HepG2 (cell line): Measurements from ENCODE around the gene SLC22A23. TPM values are rescaled to one million over a fixed set of nuclear protein-coding genes. Genes with fewer than 3 reads are reported as not detected.

Experiments used
- ATF3 ChIP-seq: sonication (generic); formaldehyde crosslinking; IDR thresholded peaks from 2 replicates; pipeline ENCODE4 v1.4.0; 2020; ENCODE audit warnings: missing genetic modification reagents
- BCL6 ChIP-seq: IDR thresholded peaks from 2 replicates; pipeline ENCODE4 v1.6.1; 2016; ENCODE audit warnings: missing genetic modification reagents, missing compliant biosample characterization
- FOXA3 ChIP-seq: IDR thresholded peaks from 2 replicates; pipeline ENCODE4 v1.6.1; 2016; ENCODE audit warnings: missing genetic modification reagents, missing compliant biosample characterization
- ISX ChIP-seq: sonication (generic); formaldehyde crosslinking; conservative IDR thresholded peaks from 2 replicates; pipeline ENCODE4 v1.5.0; 2020; ENCODE audit warnings: missing genetic modification reagents
- MEIS2 ChIP-seq: sonication (generic); formaldehyde crosslinking; IDR thresholded peaks from 2 replicates; pipeline ENCODE4 v1.9.0; 2021; ENCODE audit warnings: mild to moderate bottlenecking, missing genetic modification reagents
- MXI1 ChIP-seq: IDR thresholded peaks from 3 replicates; pipeline ENCODE4 v1.6.1; 2012; ENCODE audit warnings: low read depth, low read length, inconsistent platforms, borderline replicate concordance
- NAIF1 ChIP-seq: sonication (generic); formaldehyde crosslinking; IDR thresholded peaks from 2 replicates; pipeline ENCODE4 v1.5.0; 2020; ENCODE audit warnings: mild to moderate bottlenecking, missing genetic modification reagents, borderline replicate concordance
- NFYB ChIP-seq: sonication (generic); formaldehyde crosslinking; IDR thresholded peaks from 2 replicates; pipeline ENCODE4 v1.4.0; 2020; ENCODE audit warnings: missing genetic modification reagents
- NONO ChIP-seq, 2 experiments: fragments of 450-650 bp in 1 of 2; sonication (generic) in 1 of 2; formaldehyde crosslinking in 1 of 2; IDR thresholded peaks in 1 of 2; conservative IDR thresholded peaks in 1 of 2; 2 replicates each; pipeline versions ENCODE4 v1.6.1 to v1.8.0; 2017 to 2022; ENCODE audit warnings: mild to moderate bottlenecking in 1 of 2, missing genetic modification reagents in 1 of 2, moderate library complexity in 1 of 2
- NR2F6 ChIP-seq, 2 experiments: IDR thresholded peaks; 2 replicates each; pipeline ENCODE4 v1.6.1; 2016; ENCODE audit warnings: antibody characterized with exemption in 1 of 2, mild to moderate bottlenecking in 1 of 2
- PAXIP1 ChIP-seq: sonication (generic); formaldehyde crosslinking; conservative IDR thresholded peaks from 2 replicates; pipeline ENCODE4 v1.4.0; 2020; ENCODE audit warnings: mild to moderate bottlenecking, missing genetic modification reagents, moderate library complexity
- PPARG ChIP-seq: conservative IDR thresholded peaks from 2 replicates; pipeline ENCODE4 v1.6.1; 2016; ENCODE audit warnings: missing biosample characterization, missing genetic modification reagents
- RXRA ChIP-seq: sonication (generic); formaldehyde crosslinking; IDR thresholded peaks from 2 replicates; pipeline ENCODE4 v1.5.1; 2020; ENCODE audit warnings: missing genetic modification reagents
- TFAP4 ChIP-seq: sonication (generic); IDR thresholded peaks from 2 replicates; pipeline ENCODE4 v1.6.1; 2016; ENCODE audit warnings: low read depth, borderline replicate concordance
- TGIF2 ChIP-seq: IDR thresholded peaks from 2 replicates; pipeline ENCODE4 v1.6.1; 2016; ENCODE audit warnings: control low read depth, missing compliant biosample characterization
- ZFX ChIP-seq: sonication (generic); formaldehyde crosslinking; IDR thresholded peaks from 2 replicates; pipeline ENCODE4 v1.4.0; 2020; ENCODE audit warnings: mild to moderate bottlenecking, low read depth, missing genetic modification reagents, moderate library complexity
- ZFYVE20 ChIP-seq: sonication (generic); formaldehyde crosslinking; IDR thresholded peaks from 2 replicates; pipeline ENCODE4 v1.8.0; 2023; ENCODE audit warnings: low read depth, mild to moderate bottlenecking, moderate library complexity, missing genetic modification reagents, borderline replicate concordance
- ZNF256 ChIP-seq: sonication (generic); formaldehyde crosslinking; conservative IDR thresholded peaks from 2 replicates; pipeline ENCODE4 v1.4.0; 2020; ENCODE audit warnings: missing genetic modification reagents
- ZNF263 ChIP-seq: sonication (generic); formaldehyde crosslinking; IDR thresholded peaks from 2 replicates; pipeline ENCODE4 v1.4.0; 2020; ENCODE audit warnings: missing genetic modification reagents
- ZNF274 ChIP-seq: sonication (generic); formaldehyde crosslinking; IDR thresholded peaks from 2 replicates; pipeline ENCODE4 v1.5.1; 2020; ENCODE audit warnings: mild to moderate bottlenecking, missing genetic modification reagents
- ZNF30 ChIP-seq: sonication (generic); formaldehyde crosslinking; IDR thresholded peaks from 2 replicates; pipeline ENCODE4 v1.5.0; 2020; ENCODE audit warnings: mild to moderate bottlenecking, missing genetic modification reagents
- ZNF367 ChIP-seq: sonication (generic); formaldehyde crosslinking; IDR thresholded peaks from 2 replicates; pipeline ENCODE4 v1.4.0; 2020; ENCODE audit warnings: missing genetic modification reagents, borderline replicate concordance
- ZNF44 ChIP-seq: sonication (generic); formaldehyde crosslinking; IDR thresholded peaks from 2 replicates; pipeline ENCODE4 v1.5.1; 2020; ENCODE audit warnings: mild to moderate bottlenecking, missing genetic modification reagents
- ZNF530 ChIP-seq: sonication (generic); formaldehyde crosslinking; IDR thresholded peaks from 2 replicates; pipeline ENCODE4 v1.5.0; 2020; ENCODE audit warnings: low read depth, mild to moderate bottlenecking, missing genetic modification reagents
- ZNF569 ChIP-seq: sonication (generic); formaldehyde crosslinking; IDR thresholded peaks from 2 replicates; pipeline ENCODE4 v1.5.0; 2020; ENCODE audit warnings: mild to moderate bottlenecking, missing genetic modification reagents, moderate library complexity, borderline replicate concordance
- ZNF616 ChIP-seq: sonication (generic); formaldehyde crosslinking; IDR thresholded peaks from 2 replicates; pipeline ENCODE4 v1.5.0; 2020; ENCODE audit warnings: low read depth, mild to moderate bottlenecking, missing genetic modification reagents
- ZNF883 ChIP-seq: sonication (generic); formaldehyde crosslinking; IDR thresholded peaks from 2 replicates; pipeline ENCODE4 v1.5.1; 2020; ENCODE audit warnings: mild to moderate bottlenecking, missing genetic modification reagents; ENCODE audit errors: not compliant biosample characterization
- polyA plus RNA-seq, 8 experiments: library from polyadenylated mRNA; depleted of rRNA in 3 of 8; stranded (reverse) in 7 of 8; unstranded in 1 of 8; fragments of >200 nt; fragmentation: Illumina TruSeq in 4 of 8; extraction: Trizol in 4 of 8; gene quantifications; 2 replicates each; pipeline versions ENCODE4 v1.2.1 to v1.2.3, GENCODE V29; 2011 to 2016; ENCODE audit warnings: low read depth in 4 of 8, missing spikeins in 1 of 8, mixed read lengths in 1 of 8; ENCODE audit not compliant: insufficient read depth in 1 of 8
- total RNA-seq, 5 experiments: library from RNA; depleted of rRNA; stranded (reverse); fragments of >200 nt; fragmentation: Illumina TruSeq; extraction: Trizol; gene quantifications; 2 replicates each; pipeline ENCODE4 v1.2.3, GENCODE V29; 2016; ENCODE audit warnings: low read depth in 1 of 5

SLC22A23 gene
- total and polyA plus RNA-seq, 2 of the 13 experiments (the other 11 are each of a cell fraction or from before 2014, with no cell fraction given) = 11.8 to 17.5 TPM

GRCh38 chr6:3361312-3362037 lies 95.4 kb downstream of the SLC22A23 start (continued):
- TF ChIP-seq ZNF44 (CRISPR knock-in tag) (no peak), BCL6 (CRISPR knock-in tag) (0 out of 2 replicates have a peak, but pooled peaks have one; percentile 11), TGIF2 (CRISPR knock-in tag) (peak; percentile 71; the same call in 1 of the 2 replicates), NAIF1 (CRISPR knock-in tag) (no peak), ZNF256 (no peak), ATF3 (no peak), PAXIP1 (CRISPR knock-in tag) (peak; percentile 64), ZNF30 (CRISPR knock-in tag) (no peak), TFAP4 (peak; percentile 13; the same call in 1 of the 2 replicates), PPARG (no peak), ZFX (CRISPR knock-in tag) (peak; percentile 28; the same call in 1 of the 2 replicates), FOXA3 (peak; percentile 37; the same call in 1 of the 2 replicates), ZNF616 (CRISPR knock-in tag) (no peak), ZNF530 (CRISPR knock-in tag) (no peak), NONO (IDR thresholded peaks at IDR 0.05) (no peak), NONO (CRISPR knock-in tag; conservative IDR thresholded peaks at IDR 0.05) (0 out of 2 replicates have a peak, but pooled peaks have one; percentile 29), ISX (no peak), NR2F6 (IDR thresholded peaks at IDR 0.05) (no peak), NR2F6 (CRISPR knock-in tag; IDR thresholded peaks at IDR 0.05) (peak; percentile 59; the same call in 1 of the 2 replicates), ZFYVE20 (CRISPR knock-in tag) (no peak), MEIS2 (no peak), RXRA (CRISPR knock-in tag) (peak; percentile 20; the same call in 1 of the 2 replicates), ZNF274 (CRISPR knock-in tag) (no peak), ZNF883 (CRISPR knock-in tag) (no peak), ZNF569 (CRISPR knock-in tag) (no peak), MXI1 (no peak; the same call in 2 of the 3 replicates), NFYB (0 out of 2 replicates have a peak, but pooled peaks have one; percentile 10), ZNF263 (CRISPR knock-in tag) (no peak), ZNF367 (CRISPR knock-in tag) (no peak)
